Motor neuron (in vitro differentiated cells): ENCODE measurements around the gene ESRP2. TPM values are rescaled to one million over a fixed set of nuclear protein-coding genes. Genes with fewer than 3 reads are reported as not detected.

Source experiments
- ATAC-seq, 8 experiments: fragments of 200-7000 bp; cut with Tn5 transposase; replicated peaks in 6 of 8; 2 replicates each; pipeline ENCODE4 v1.8.0; 2021; ENCODE audit warnings: mild to moderate bottlenecking in 8 of 8, moderate library complexity in 8 of 8
- H3K27ac ChIP-seq, 2 donors: fragments of 250-450 bp; sonication (Bioruptor Pico); 2 replicates each; pipeline ENCODE4 v1.9.0; 2021; ENCODE audit warnings: antibody characterized with exemption in 2 of 2, mild to moderate bottlenecking in 2 of 2, moderate library complexity in 1 of 2
- H3K4me1 ChIP-seq, 2 donors: fragments of 250-450 bp; sonication (Bioruptor Pico); replicated peaks in 1 of 2; 2 replicates each; pipeline ENCODE4 v1.6.1; 2021; ENCODE audit warnings: antibody characterized with exemption in 2 of 2, mild to moderate bottlenecking in 2 of 2, moderate library complexity in 1 of 2
- H3K4me3 ChIP-seq, 5 donors: fragments of 250-450 bp; sonication (Bioruptor Pico); 2 replicates each; pipeline ENCODE4 v1.9.0; 2021; ENCODE audit warnings: antibody characterized with exemption in 5 of 5, mild to moderate bottlenecking in 5 of 5, moderate library complexity in 4 of 5
- WGBS, 10 experiments: fragments of 450-650 bp; shearing (Covaris generic); methylation state at CpG; one replicate each; pipeline ENCODE4 v1.0.0; 2022; 5-methylcytosine and 5-hydroxymethylcytosine counted together
- in situ Hi-C, 9 experiments: fragments of 400-800 bp; cut with MboI; loops; one replicate each; pipeline ENCODE4 v1.15.0; 2021; ENCODE audit warnings: low sequenced_read_pairs in 9 of 9, low pct_unique_long_range_greater_than_20kb in 2 of 9; ENCODE audit not compliant: unreplicated experiment in 9 of 9
- total RNA-seq, 8 experiments: library from RNA; unstranded; fragments of 300-600 nt; gene quantifications; 2 replicates each; pipeline versions ENCODE4 v1.2.3 to v1.2.4, GENCODE V29; 2022

The ESRP2 gene
- 1 to 10 TPM in 3 of 8 experiments, under 1 TPM in 5; 0.33 to 4.6 (median 0.73) TPM for total RNA-seq

DNA sequence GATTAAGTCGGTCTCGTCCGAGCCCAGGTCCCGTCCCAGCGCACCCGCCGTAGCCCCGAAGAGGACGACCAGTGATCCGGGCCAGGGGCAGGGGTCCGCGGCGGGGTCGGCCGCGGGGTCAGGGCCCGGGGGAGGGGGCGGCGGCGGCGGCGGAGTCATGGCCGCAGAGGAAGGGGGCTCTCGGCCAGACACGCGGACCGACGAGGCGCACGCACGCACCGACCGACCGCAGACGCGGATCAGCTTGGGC, at the start of gene ESRP2:
TSS of gene ESRP2 (minus strand) at position 241 of the 250 bp plus-strand sequence. CDS start at position 159, 82 bp downstream.
- WGBS, 10 experiments, result 0 to 2% methylated on average over 4 to 11 of the region's 36 CpGs; no CpG with 5 or more reads in 8 of the 10 experiments
- peaks cover 0 to 21% of the 10 kb centered on the region in 2 donors for H3K4me1 ChIP-seq
- peak within 1 kb of the TSS in 1 of 2 donors; percentile 49 for H3K27ac ChIP-seq
- in situ Hi-C loops, result no loop called here
- no peak for ATAC-seq
- peak within 1 kb of the TSS; percentile 32 to 41 (median 37) for H3K4me3 ChIP-seq

DNA sequence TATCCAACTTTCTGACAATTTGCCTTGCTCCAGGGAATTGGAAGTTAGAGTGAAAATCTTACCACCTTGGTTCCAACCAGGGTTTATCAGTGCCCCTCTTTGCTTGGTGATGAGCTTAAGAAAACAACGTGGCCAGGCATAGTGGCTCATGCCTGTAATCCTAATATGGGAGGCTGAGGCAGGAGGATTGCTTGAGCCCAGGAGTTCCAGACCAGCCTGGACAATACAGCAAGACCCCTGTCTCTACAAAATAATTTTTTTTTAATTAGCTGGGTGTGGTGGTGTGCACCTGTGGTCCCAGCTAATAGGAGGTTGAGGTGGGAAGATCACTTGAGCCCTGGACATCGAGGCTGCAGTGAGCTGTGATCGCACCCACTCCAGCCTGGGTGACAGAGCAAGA, 49.8 kb upstream of the ESRP2 start:
- in situ Hi-C loops, result no loop called here
- no peak overlapping the region for H3K4me3 ChIP-seq
- no peak for ATAC-seq
- H3K4me1 ChIP-seq, result no peaks in the 10 kb centered on the region
- WGBS, 10 experiments, result 80 to 100% (median 100%) methylated on average over 1 to 3 of the region's 3 CpGs; no CpG with 5 or more reads in 2 of the 10 experiments
- no peak overlapping the region for H3K27ac ChIP-seq

DNA sequence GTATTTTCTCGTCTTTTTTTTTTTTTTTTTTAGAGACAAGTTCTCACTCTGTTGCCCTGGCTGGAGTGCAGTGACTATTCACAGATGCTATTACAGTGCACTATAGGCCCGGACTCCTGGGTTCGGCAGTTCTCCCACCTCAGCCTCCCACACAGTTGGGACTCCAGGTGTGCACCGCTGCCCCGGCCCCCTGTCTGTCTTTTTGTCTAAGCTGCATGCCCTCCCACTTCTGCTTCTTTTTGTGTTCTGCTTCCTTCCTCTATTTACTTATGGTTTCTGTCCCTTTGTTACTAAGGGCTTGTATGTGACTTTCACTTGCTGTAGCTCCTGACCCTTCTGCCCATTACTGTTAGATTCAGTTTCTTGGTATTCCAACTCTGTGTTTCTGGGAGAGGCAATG, 48.9 kb upstream of the ESRP2 start:
- Histone ChIP-seq H3K27ac (no peak overlapping the region), H3K4me1 (no peaks in the 10 kb centered on the region), H3K4me3 (no peak overlapping the region)
- no peak for ATAC-seq
- in situ Hi-C loops, result no loop called here
- 57 to 100% (median 83%) methylated on average over 1 to 5 of the region's 5 CpGs for WGBS, 10 experiments

DNA sequence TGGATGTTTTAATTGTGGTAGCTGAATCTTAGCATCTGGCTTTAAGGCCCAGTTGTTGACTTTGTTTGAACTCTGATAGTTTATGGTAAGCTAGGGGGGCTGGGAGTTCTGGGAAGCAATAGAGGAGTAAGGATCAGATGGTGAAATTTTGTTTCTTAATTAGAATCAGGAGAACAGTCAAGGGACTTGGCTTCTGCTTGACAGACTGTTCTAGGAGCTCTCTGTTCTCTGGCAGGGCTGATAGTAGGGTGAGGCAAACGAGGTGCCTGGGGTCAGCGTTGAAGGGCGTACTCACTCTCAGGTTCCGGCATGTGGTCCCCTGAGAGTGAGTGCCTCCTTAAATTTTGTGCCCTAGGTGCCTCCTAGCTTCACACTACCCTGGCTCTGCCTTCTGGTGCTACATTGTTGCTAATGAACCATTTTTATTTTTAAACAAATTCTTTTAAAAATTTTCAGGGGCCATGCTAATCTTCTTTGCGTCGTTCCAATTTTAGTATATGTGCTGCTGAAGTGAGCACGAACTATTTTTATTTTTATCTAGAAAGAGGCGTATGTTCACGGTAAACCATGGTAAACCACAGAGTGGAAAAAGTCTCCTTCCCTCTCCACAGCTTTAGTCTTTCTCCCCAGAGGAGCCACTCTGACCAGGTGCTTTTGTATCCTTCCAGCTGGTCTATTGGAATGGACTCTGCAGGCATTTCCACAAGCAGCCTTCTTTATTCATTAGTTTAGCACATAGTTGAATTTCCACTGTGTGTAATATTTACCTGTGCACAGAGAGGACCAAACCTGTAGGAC, 48.1 kb upstream of the ESRP2 start:
- Histone ChIP-seq H3K4me1 (no peaks in the 10 kb centered on the region), H3K27ac (no peak overlapping the region), H3K4me3 (no peak overlapping the region)
- ATAC-seq, result peak in 3 of 8 experiments; percentile 7 to 43 (median 30)
- in situ Hi-C loops, result no loop called here
- WGBS, 10 experiments, result 20 to 95% (median 88%) methylated on average over 2 to 9 of the region's 9 CpGs

DNA sequence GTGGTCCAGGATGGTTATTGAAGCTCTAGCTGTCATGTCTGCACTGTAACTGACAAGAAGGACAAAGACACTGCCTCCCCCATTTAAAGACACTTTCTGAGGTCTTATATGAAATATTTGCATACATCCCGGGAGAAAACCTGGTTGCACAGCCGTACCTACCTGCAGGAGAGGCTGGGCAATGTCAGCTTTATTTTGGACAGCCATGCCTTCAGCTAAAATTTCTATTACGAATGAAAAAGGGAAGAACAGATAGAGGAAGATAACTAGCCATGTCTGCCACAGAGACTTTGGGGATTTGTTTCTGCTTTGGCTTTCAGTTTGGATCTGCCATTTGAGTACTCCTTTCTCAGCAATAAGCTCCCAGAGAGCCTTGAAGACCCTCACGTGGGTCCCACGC, 47.4 kb upstream of the ESRP2 start:
- in situ Hi-C loops, result no loop called here
- WGBS, 10 experiments, result 50 to 100% (median 80%) methylated on average over 1 to 5 of the region's 5 CpGs; no CpG with 5 or more reads in 3 of the 10 experiments
- no peak for ATAC-seq

DNA sequence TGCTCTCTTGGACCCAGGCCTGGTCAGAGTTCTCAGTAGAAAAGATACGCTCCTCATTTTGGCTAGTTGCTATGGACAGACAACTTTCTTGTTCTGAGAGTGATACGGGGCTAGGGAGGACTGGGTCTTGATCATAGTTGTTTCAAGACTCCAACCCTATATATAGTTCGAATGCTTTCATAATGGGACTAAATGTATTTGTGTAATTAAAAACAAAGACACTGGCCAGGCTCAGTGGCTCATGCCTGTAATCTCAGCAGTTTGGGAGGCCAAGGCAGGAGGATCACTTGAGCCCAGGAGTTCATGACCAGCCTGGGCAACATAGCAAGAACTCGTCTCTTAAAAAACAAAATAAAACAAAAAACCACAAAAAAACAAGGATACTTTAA, 46.1 kb upstream of the ESRP2 start:
- in situ Hi-C loops, result no loop called here
- no peak for ATAC-seq
- H3K27ac ChIP-seq, result no peak overlapping the region
- no peak overlapping the region for H3K4me3 ChIP-seq
- WGBS, 10 experiments, result 70 to 100% (median 95%) methylated on average over 2 to 4 of the region's 4 CpGs; no CpG with 5 or more reads in 1 of the 10 experiments
- no peaks in the 10 kb centered on the region for H3K4me1 ChIP-seq

More for the DNA sequence above, 47.4 kb upstream of the ESRP2 start:
- Histone ChIP-seq H3K27ac (no peak overlapping the region), H3K4me1 (no peaks in the 10 kb centered on the region), H3K4me3 (no peak overlapping the region)

DNA sequence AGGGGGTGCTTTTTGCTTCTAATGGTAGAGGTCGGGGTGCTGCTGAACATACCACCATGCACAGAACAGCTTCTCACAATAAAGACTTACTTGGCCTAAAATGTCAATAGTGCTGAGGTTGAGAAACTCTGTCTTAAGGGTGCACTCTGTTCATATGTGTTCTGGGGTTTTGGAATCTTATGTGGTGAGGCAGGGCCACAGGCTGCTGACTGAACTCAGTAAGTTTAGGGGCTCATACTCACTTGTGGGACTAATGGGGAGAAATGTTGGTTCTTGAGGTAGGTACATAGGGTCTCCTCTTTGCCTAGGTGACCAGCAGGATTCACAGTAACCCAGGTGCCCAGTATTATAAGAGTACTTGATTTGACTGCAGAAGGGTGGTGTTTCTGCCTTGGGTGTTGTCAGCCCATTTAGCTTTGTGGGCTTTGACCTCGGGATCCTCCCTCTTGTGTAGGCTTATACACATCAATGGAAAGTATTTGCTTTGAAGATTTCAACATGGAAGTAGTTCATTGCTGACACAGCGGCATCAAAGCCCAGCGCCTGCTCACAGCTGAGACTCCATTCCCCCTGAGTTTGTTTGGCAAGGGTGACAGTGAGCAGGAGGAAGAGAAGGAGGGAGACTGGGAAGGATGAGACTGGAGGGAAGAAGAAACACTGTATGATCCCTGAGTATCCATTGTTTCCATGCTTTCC, 45.6 kb upstream of the ESRP2 start:
- Histone ChIP-seq H3K4me1 (no peaks in the 10 kb centered on the region), H3K4me3 (no peak overlapping the region), H3K27ac (no peak overlapping the region)
- 14 to 100% (median 86%) methylated on average over 1 to 3 of the region's 4 CpGs; no CpG with 5 or more reads in 5 of the 10 experiments for WGBS, 10 experiments
- in situ Hi-C loops, result no loop called here
- peak in 1 of 8 experiments; percentile 56 for ATAC-seq

DNA sequence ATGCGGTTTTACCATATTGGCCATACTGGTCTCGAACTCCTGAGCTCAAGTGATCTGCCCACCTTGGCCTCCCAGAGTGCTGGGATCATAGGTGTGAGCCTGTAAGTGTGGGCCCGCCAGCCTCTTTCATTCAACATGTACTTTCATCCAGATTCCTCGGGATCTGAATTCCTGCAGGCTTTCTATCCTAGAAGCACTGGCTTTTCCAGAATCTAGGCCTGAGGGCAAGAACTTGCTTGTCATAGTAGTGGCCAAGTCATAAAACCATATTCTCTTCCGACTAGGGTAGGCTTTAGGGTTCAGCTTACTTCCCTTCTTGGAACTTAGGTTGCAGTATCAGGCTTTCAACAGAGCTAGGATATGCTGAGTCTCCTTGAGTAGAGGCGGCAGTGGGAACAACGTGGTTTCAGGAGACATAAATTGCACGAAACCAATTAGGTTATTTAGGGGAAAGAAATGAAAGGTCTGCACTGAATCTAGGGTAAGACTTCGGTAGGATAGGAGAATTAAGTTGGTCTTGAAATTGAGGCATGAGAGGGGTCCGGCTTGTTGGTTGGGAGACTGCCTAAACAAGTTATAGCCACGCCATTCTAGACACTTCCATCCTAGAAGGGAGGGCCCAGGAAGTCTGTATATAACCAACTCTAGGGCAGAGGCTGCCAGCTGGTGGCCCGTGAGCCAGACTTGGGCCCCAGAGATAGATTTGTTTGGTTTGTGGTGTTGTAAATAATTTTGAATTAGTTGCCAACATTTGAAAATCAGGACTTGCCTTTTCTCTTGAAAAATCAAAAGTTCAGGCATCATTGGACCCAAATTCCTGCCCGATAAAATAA, 44.0 kb upstream of the ESRP2 start:
- 81 to 100% (median 94%) methylated on average over 1 to 12 of the region's 13 CpGs for WGBS, 10 experiments
- in situ Hi-C loops, result no loop called here

DNA sequence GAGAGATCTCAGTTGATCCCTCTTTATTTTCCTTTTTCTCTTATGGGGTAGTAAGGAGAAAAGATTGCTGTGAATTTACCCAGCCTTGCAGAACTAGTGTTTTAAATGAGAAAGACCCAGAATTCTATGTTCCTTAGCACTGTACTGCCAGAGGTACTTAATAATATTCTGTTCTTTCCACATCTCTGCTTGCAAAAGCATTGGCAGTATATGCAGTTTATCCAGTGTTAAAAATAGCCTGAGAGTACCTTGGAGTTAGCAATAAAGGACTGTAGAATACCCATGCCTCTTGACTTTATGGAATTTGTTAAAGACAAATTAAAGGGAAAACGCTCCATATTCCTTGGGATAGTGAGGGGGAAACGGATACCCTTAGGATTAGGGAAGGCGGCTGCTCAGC, 40.3 kb upstream of the ESRP2 start:
- peak in 1 of 8 experiments; percentile 11 for ATAC-seq
- no peaks in the 10 kb centered on the region for H3K4me1 ChIP-seq
- in situ Hi-C loops, result no loop called here
- 56 to 100% (median 88%) methylated on average over 1 to 3 of the region's 3 CpGs; no CpG with 5 or more reads in 2 of the 10 experiments for WGBS, 10 experiments
- H3K27ac ChIP-seq, result no peak overlapping the region
- no peak overlapping the region for H3K4me3 ChIP-seq

More for the DNA sequence above, 44.0 kb upstream of the ESRP2 start:
- no peak overlapping the region for H3K27ac ChIP-seq
- no peak overlapping the region for H3K4me3 ChIP-seq
- no peaks in the 10 kb centered on the region for H3K4me1 ChIP-seq
- no peak for ATAC-seq

DNA sequence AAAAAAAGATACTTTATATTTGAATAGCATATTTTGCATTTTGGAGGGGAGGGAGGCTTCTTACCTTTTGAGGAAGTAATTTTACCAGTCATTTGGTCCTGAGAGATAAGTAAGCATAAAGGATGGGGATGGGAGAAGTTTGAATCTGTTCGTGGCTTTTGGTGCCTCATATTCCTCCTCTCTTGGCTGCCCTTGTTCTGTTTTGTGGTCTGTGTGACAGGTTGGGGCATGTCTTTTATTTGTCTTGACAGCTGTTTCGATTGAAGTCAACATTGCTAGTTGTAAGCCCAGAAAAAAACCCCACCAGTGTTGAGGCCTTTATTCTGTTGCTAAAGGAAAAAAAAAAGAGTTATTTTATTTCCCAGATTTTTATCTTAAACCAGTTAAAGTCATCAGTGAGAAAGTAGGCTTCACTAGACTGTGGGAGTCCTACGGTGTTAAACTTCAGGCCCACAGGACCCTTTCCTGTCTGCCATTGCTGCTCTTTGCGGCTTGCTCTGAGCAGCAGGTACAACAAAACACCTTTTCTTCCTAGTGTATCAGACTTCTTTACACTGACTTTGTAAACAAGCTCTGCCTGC, 39.8 kb upstream of the ESRP2 start:
- 35 to 90% (median 77%) methylated on average over 2 to 4 of the region's 4 CpGs; no CpG with 5 or more reads in 1 of the 10 experiments for WGBS, 10 experiments
- Histone ChIP-seq H3K27ac (peak overlapping the region in 1 of 2 donors; percentile 9), H3K4me1 (no peaks in the 10 kb centered on the region), H3K4me3 (no peak overlapping the region)
- in situ Hi-C loops, result no loop called here
- ATAC-seq, result peak in 1 of 8 experiments; percentile 52

DNA sequence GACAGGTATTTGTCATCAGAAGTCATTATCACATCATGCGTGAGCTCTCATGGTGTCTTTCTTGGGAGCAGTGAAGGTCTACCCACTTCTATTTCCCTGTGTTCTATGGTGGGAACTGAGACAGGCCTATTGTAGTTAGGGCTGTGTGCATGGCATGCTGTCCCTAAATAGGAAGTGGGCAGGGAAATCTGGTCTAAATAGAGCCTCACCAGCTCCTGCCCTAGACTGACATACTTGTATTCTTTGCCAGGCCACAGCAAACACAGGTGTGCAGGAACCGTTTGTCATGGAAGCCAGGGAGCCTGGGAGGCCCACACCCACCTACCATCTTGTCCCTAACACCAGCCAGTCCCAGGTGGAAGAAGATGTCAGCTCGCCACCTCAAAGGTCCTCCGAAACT, 38.5 kb upstream of the ESRP2 start:
- no peak overlapping the region for H3K4me3 ChIP-seq
- WGBS, 10 experiments, result 40 to 100% (median 100%) methylated on average over 1 to 4 of the region's 4 CpGs; no CpG with 5 or more reads in 1 of the 10 experiments
- in situ Hi-C loops, result no loop called here
- no peaks in the 10 kb centered on the region for H3K4me1 ChIP-seq
- no peak for ATAC-seq
- H3K27ac ChIP-seq, result no peak overlapping the region

DNA sequence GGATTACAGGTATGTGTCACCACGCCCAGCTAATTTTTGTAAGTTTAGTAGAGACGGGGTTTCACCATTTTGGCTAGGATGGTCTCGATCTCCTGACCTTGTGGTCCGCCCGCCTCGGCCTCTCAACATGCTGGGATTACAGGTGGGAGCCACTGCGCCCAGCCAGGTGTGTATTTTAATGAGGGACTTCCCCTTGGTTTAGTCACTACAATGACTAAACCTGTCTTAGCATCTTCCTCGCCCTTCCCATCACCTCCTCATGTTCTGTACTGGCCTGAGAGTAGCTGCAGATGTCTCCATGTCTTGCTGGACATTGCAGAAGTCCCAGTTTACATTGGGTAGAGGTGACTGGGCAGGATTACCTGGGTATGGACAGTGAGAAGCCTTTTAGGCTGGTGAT, 38.0 kb upstream of the ESRP2 start:
- in situ Hi-C loops, result no loop called here
- ATAC-seq, result no peak
- Histone ChIP-seq H3K4me3 (no peak overlapping the region), H3K4me1 (no peaks in the 10 kb centered on the region), H3K27ac (no peak overlapping the region)
- WGBS, 10 experiments, result 80 to 100% (median 98%) methylated on average over 1 to 8 of the region's 8 CpGs; no CpG with 5 or more reads in 7 of the 10 experiments
